ENCODE data around the gene BMP6. TPM values are rescaled to one million over a fixed set of nuclear protein-coding genes. Genes with fewer than 3 reads are reported as not detected.
A peak's percentile ranks its signal among the peaks of the same experiment; 100 is the strongest.

The BMP6 gene
- total RNA-seq, 1 experiment from 2014 or later: not detected

- no peak for DNase-seq (ENCODE audit: low spot score)
These were observed 177.0 kb downstream of the BMP6 start for GRCh38 chr6:7902867-7903266.

DNA sequence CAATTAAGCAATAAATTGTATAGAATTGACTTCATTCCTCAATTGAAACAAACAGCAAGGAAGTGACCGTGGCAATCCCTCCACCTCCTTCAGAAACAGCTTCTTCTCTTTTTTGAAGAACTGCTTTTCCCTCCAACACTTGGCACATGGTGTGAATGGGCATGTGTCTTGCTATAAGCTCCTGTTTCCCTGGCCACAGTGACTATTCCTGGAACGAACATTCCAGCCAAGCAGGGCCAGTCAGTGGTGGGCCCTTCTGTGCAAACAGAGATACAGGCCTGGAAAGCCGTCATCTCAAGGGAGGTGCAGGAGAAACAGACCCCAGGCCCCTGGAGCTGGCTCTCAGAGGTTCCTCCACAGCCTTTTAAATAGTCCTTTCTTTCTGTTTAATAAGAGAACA lies 177.8 kb downstream of the BMP6 start:
- DNase-seq (ENCODE audit: low spot score): no peak

DNA sequence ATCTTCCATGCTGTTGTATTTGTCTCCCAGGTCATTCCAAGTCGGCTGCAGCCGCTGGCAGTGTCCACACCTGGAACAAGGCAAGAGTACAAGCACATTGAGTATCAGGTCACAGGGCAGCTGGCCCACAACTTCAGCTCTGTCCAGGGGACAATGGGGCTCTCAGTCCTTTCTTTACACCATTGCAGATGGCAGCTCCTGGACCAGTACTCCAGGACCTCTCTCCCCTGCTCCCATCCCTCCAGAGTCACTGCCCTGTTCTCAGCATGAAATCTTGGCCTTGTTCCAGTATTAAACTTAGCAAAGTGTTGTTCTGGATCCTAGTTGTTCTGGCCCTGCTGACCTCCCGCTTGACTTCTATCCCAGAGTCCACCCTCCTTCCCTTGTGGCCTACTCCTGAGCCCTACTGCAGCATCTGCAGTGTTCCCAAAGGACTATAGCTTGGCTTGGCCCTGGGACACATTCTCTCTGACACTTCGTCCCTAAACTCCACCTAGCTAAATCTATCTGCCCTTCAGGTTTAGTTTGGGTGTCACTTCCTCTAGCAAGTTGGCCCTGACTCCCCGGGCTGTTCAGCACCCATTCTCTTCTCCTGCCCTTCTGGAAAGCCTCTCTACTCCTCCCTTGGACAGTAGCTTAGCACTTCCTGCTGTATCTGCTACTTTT lies 178.9 kb downstream of the BMP6 start:
- DNase-seq (ENCODE audit: low spot score): no peak

DNA sequence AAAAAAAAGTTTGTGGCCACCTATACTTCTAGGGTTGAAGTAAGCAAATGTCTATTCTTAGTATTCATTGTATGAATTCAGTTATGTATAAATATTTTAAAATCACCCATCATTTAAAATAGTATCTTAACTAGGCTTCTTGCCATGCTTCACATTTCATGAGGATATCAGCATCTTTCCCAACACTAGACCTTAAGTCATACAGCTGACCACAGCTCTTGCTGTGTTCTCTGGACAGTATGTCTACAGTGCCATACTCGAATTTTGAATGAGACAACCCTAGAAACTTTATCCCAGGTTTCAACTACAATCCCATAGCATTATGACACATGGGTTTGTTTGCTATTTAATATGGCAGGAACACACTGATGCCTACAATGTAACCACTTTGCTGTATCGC lies 179.5 kb downstream of the BMP6 start:
- DNase-seq (ENCODE audit: low spot score): no peak

DNA sequence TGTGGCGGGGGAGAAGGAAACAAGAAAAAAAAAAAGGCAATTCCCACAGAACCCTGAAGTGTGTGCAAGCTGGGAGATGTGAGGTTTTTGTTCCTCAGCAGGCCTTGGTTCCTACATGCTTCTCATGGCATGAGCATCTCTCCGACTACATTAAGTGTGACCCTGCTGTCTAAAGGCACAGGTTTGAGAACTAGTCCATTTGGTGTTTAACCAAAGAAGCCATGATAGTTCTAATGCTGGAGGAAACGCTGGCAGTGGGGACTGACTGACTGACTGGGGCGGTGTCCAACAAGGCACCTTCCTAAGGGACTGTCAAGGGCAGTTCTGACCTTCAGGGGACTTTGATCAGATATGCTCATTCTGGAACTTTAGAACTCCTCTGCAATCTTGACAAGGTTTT lies 180.8 kb downstream of the BMP6 start:
- DNase-seq (ENCODE audit: low spot score): no peak

GRCh38 chr6:7907159-7907558 lies 181.3 kb downstream of the BMP6 start:
- no peak for DNase-seq (ENCODE audit: low spot score)

- DNase-seq (ENCODE audit: low spot score): peak; percentile 38
These were observed 183.7 kb downstream of the BMP6 start for GRCh38 chr6:7909323-7910276.

DNA sequence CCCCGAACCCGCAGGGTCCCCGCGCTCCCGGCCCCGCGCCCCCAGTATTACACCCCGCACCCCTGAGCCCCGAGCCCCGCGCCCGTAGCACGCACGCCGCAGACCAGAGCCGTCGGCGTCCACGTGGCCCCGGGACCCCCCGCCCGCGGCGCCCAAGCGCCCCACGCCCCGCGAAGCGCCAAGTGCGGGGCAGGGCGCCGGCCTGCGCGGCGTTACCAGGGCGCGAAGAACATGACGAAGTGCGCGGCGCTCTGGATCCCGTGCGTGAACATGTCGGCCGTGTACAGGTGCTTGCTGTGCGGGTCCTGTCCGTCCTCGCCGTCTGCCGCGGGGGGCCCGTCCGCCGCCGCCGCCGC lies 184.4 kb downstream of the BMP6 start:
- DNase-seq (ENCODE audit: low spot score): no peak

DNA sequence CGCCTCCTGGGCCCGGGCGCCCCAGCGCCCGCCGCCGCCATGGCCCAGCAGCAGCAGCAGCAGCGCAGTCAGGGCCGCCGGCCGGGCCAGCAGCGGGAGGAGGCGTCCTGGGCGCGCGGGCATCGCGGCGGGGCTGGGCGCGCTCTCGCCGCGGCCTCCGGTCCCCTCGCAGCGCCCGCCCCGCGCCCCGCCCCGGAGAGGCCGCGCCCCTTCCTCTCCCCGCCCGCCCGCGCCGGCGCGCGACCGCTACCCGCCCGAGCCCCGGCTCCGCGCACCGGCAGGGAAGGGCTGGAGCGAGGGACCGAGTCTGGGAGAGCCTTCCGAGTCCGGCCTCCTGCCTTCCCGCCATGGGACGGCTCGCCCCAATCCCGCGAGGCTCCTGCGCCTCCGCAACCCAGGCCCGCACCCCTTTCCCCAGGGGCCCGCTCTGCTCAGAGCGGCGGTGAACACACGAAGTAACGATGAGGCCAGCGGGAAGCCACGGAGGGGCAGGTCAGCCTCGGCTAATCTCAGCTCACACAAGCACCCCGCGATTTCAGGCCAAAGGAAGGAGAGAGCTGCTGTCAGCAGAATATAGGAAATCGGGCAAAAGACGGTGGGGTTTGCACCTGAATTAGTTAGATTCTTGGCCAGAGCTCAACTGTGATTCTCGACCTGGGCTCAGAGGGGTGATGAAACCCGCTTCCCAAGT lies 184.9 kb downstream of the BMP6 start, which contains the start of gene TXNDC5:
TXNDC5 (minus strand) TSS at position 135 of the 691 bp plus-strand sequence; CDS start at position 123, 12 bp downstream.
- DNase-seq (ENCODE audit: low spot score): peak; percentile 72

- peak; percentile 14 for DNase-seq (ENCODE audit: low spot score)
These were observed 185.4 kb downstream of the BMP6 start for GRCh38 chr6:7911345-7911725.

DNA sequence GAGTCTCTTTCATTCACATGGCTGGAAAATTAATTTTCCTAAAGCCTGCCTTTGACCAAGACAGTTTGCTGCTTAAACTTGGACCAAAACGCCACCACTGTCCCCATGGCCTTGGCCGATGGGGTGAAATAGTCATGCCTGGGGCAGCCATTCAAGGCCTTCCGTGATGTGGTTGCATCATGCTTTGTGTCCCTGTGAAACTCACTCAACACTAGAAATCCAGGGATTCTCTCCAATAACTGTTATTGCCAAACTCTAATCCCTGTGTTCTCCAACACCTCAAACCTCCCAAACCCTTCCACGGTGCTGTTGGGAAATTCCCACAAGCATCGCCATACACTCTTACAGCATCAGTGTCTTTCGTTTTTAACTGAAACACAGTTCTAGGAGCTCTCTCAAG lies 186.1 kb downstream of the BMP6 start:
- no peak for DNase-seq (ENCODE audit: low spot score)

DNA sequence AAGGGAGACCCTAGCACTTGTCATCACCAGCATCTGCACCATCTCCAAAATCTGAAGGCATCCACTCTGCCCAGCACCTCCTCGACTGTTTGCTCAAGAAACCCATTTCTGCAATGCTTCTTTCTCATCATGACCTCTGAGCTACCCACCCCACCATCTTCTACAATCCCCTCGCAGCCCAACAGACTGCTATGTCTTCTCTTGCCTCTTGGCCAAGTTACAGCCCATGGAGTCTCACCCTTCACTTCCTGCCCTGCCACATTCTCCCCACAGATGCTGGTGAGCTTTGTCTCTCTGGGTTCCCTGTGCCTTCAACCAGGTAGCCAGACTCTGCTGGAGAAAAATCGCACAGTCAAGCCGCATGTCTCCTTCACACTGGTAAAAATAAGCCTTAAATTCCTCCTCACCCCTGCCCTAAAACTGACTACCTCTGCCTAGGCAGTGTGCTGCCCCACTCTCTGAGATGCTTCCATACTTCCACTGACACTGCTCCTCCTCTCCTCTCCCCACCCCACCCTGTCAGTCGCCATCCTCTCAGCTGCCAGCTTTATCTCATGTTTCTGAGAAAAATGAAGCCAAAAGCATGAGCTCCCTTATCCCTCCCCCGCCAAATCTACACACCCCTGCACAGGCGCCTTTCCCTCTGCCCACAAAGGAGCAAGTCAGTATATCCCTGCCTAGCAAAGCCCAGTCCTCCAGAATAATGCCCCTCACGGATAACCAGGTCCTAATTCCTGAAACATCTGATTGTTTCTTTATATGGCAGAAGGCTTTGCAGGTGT lies 187.0 kb downstream of the BMP6 start:
- DNase-seq (ENCODE audit: low spot score): no peak

- DNase-seq (ENCODE audit: low spot score): no peak
These were observed 188.4 kb downstream of the BMP6 start for GRCh38 chr6:7914311-7914710.

DNA sequence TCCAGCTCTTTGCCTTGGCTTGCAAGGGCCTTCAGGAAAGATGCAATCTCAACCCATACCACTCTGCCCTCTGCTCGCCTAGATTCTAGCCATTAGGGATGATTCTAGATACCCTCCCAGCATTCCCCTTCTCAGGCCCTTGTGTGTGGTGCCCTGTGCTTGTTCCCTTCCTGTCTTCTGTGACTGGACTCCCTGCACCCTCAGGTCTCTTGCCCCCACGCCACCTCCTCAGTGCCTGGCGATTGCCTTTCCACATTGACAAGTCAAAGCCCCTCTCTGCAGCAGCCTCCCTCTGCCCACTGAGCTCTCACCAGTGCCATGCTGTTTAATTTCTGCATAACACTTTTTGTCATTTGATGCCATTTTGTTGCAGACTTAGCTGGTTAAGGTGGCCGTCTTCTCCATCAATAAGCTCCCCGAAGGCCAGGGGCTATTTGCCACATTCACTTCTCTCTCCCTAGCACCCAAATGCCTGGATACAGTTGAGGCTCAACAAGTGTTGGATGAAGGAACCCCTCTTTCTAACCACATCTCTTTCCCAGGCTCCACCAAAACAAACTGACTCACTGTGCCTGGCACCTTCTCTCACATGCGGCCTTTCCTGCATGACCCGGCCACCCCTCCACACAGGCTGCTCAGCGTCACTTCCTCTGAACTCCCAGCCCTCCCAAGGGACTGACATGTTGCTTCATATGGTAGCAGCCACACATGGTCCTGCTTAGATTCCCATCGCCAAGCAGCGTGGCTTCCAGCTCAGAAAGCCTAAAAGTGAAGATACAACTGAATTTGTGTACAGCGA lies 189.3 kb downstream of the BMP6 start:
- DNase-seq (ENCODE audit: low spot score): no peak

- no peak for DNase-seq (ENCODE audit: low spot score)
These were observed 191.1 kb downstream of the BMP6 start for GRCh38 chr6:7916959-7917358.

GRCh38 chr6:7917729-7918128 lies 191.8 kb downstream of the BMP6 start:
- no peak for DNase-seq (ENCODE audit: low spot score)

DNA sequence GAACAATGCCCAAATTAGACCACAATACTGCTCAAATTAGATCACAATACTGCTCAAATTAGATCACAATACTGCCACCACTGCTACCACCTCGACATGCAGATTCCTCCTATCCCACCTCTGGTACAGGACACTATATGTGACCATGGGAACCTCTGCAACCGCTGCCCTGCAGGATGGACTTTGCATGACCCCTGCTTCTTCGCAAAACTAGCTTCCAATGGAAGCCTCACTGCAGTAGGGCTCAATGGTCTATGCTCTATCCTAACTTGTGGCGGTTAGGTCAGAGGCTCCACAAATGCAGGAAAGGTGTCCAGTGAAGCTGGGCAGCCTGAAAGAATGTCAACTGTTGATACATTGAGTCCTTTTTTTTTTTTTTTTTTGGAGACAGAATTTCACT lies 192.5 kb downstream of the BMP6 start:
- DNase-seq (ENCODE audit: low spot score): no peak

DNA sequence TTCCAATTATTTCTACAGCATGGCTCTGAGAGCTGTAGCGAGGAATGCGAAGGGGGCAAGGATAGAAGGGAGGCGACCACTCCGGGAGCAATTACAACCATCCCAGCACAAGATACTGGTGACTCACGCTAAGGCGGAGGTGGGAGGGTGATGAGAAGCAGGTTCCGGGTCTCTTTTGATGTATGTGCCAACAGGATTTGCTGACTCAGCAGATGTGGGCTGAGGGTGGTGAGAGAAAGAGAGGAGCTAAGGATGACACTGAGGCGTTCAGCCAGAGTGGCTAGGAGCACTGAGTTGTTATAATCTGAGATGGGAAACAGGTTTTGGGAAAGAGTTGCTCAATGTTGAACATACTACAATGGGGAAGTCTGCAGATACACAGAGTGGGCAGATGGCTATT lies 194.0 kb downstream of the BMP6 start:
- DNase-seq (ENCODE audit: low spot score): peak; percentile 71

- DNase-seq (ENCODE audit: low spot score): no peak
These were observed 194.5 kb downstream of the BMP6 start for GRCh38 chr6:7920425-7920824.

DNA sequence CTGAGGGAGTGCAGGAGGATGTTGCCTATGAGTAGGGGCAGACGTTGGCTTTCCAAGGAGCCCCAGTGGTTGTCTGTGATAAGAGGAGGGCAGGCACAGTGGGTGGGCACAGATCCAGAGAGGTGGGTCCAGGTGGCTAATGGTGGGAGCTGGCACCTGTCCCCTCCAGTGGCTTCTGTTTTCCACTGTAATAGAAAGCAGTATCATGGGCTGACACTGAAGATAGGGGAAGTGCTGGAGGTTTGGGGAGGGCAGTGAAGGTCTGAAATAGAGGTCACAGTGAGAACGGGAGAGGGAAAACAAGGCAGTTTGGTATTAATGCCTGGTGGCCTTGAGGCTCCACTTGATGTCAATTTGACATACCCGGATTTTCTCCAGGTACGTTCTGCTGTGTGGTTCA lies 195.1 kb downstream of the BMP6 start:
- no peak for DNase-seq (ENCODE audit: low spot score)

DNA sequence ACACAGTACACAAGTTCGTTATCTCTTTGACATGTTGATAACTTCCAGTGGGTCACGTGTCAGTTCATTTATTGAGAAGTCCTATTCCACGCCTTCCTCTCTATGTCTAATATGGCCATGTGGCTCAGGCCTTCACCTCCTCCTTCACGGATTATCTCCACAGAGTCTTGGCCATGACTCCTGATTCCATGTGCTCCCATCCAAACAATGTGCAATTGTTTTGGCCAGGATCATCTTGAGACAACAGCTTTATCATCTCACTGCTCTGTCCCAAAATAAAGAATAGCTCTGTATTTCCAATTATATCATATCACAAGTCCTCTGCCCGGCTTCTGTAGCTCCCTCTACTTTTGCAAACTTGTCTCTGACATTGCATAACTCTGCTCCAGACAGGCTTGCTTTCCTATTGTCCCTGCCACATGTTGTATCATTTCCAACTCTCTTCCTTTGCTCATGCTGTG lies 195.8 kb downstream of the BMP6 start:
- no peak for DNase-seq (ENCODE audit: low spot score)
